GM10248 (cell line): ENCODE results near the gene AVPR2.

ENCODE experiments used
- CTCF ChIA-PET: fragments of 300-600 bp; sonication (Branson Sonifier 250); formaldehyde crosslinking; extraction: SDS; loops from one replicate; lab custom pipeline; 2021; ENCODE audit warnings: antibody characterized with exemption; lab: Yijun Ruan, JAX
- POLR2A ChIA-PET: fragments of 350-650 bp; sonication (Branson Sonifier 250); formaldehyde crosslinking; extraction: SDS; loops from one replicate; lab custom pipeline; 2020; ENCODE audit warnings: antibody characterized with exemption; lab: Yijun Ruan, JAX
- DNase-seq: peaks from one replicate; pipeline ENCODE4 v3.0.0; 2012; ENCODE audit errors: extremely low spot score
- TF ChIP-seq, protein P1 (sequence below): IDR thresholded peaks from 2 replicates; pipeline ENCODE4 v1.5.1; 2012; ENCODE audit warnings: mild to moderate bottlenecking, low read depth; ENCODE audit errors: extremely low read depth, missing control alignments, control extremely low read depth

AVPR2 gene

DNA sequence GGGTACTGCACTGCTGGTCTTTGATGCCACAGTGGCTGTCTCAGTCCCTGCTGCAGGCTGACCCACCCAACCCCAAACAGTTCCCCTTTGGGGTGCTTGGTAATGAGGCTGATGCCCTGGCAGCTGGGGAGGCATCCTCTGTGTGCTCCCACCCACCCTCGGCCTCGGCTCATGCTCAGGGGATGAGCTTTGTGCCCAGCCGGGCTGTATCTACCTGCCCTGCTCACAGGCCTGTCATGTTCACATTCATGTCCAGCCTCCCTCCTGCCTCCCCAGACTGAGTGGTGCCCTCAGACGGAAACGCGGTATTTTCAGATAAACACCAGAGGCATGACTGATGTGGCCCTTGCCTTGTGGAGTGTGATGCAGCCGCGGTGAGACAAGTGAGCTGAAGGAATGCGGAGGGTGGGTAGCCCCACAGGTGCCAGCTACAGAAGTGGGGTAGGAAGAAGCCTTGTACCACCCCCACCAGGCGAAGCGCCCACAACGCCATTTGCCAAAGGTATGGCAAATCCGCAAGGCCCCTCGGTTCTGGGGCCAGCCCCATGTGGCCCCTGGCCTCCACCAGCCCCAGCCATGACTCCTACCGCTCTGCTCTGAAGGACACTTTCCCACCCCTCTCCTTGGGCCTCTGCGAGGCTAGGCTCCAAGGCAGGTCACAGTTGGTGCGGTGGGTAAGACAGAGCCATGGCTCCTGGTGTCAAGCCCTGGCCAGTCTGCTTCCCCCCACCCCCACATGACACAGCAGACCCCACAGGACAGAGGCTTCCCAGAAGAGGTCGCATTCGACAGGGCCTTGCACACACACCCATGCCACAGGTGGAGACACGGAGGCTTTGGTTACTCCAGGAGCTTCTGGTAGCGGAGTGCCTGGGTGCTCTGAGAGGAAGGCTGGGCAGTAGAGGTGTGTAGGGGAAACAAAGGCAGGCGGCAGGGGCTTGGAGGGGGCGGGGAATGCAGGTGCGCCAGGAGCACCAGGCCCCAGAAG, 41.8 kb downstream of the AVPR2 start:
- no peak for DNase-seq
- TF ChIP-seq, protein P1, sequence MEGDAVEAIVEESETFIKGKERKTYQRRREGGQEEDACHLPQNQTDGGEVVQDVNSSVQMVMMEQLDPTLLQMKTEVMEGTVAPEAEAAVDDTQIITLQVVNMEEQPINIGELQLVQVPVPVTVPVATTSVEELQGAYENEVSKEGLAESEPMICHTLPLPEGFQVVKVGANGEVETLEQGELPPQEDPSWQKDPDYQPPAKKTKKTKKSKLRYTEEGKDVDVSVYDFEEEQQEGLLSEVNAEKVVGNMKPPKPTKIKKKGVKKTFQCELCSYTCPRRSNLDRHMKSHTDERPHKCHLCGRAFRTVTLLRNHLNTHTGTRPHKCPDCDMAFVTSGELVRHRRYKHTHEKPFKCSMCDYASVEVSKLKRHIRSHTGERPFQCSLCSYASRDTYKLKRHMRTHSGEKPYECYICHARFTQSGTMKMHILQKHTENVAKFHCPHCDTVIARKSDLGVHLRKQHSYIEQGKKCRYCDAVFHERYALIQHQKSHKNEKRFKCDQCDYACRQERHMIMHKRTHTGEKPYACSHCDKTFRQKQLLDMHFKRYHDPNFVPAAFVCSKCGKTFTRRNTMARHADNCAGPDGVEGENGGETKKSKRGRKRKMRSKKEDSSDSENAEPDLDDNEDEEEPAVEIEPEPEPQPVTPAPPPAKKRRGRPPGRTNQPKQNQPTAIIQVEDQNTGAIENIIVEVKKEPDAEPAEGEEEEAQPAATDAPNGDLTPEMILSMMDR, result no peak
- CTCF ChIA-PET, result interaction anchor here (0.8 to 10.9 kb wide), 14 partner anchors 8 to 588 kb away, joined by 3 to 187 read pairs (median 4); partner anchors contain the start of genes ARHGAP4, HCFC1, NAA10 and PLXNB3
- POLR2A ChIA-PET, result interaction anchor here (0.7 to 1.2 kb wide), 3 partner anchors 7 to 169 kb away, joined by 3 to 6 read pairs (median 3); no protein-coding TSS in a partner anchor

DNA sequence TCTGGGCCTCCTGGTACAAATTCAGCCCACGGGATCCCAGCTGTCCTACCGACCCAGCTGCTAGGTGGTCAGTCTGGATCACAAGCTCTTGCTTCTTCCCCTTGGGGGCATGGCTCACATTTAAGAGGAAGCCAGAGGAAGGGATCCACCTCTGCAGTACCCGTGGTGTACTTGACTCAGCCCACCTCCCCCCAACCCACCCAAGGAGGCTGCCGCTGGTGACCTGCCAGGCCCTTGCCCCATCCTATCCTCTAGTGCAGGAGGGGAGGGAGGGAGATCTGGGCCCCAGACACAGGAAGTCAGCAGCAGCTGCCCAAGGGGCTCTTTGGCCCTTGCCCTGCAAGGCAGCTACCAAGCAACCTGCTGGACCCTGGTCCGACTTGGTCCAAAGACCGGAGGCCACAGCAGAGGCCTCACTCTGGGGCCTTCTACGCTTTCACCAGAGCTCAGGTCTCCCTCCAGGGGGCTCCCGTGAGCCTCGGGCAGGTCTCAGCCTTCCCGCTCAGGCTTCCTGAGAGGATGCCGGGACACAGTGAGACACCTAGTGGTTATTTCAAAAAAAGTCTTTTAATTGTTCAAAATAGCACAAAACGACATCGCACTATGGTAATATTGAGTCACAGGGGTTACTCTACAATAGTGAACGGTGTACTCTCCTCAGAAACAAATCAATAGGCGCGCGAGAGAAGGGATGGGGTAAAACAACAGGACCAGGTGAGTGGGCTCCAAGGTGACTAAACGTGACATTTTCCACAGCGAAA, 42.7 kb downstream of the AVPR2 start:
- ChIA-PET CTCF (interaction anchor here (0.6 to 10.9 kb wide), 17 partner anchors 9 to 587 kb away, joined by 3 to 187 read pairs (median 4); partner anchors contain the start of genes ARHGAP4, HCFC1, NAA10 and PLXNB3), POLR2A (interaction anchor here (0.8 to 1.2 kb wide), 4 partner anchors 8 to 170 kb away, joined by 3 read pairs; no protein-coding TSS in a partner anchor)
- TF ChIP-seq, protein P1, result peak; percentile 68
- peak; percentile 86 for DNase-seq

DNA sequence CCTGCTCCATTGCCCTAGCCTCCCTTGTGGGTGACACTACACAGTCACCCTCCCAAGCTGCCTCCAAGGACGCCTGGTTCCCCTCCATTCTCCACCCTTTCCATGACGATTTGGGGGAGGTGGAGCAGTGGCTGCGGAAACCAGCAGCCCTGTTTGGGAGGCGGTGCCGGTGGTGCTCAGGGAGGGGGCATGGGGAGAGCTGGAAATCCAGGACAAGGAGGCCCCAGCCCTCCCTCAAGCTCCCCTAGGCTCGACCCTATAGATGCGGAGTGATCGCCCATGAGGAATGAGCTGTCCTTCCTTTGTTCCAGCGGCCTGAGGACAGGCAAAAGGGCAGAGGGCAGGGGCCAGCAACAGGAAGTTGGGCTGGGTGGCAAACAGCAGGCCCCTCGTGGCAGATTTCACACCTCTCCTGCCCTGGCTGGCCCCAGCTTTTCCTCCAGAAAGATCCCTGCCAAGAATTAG, 43.6 kb downstream of the AVPR2 start:
- no peak for DNase-seq
- ChIA-PET CTCF (interaction anchor here (1.1 to 10.9 kb wide), 6 partner anchors 10 to 185 kb away, joined by 3 to 187 read pairs (median 18); partner anchors contain the start of genes ARHGAP4, HCFC1 and PLXNB3), POLR2A (no interaction called here)
- TF ChIP-seq, protein P1, result no peak

DNA sequence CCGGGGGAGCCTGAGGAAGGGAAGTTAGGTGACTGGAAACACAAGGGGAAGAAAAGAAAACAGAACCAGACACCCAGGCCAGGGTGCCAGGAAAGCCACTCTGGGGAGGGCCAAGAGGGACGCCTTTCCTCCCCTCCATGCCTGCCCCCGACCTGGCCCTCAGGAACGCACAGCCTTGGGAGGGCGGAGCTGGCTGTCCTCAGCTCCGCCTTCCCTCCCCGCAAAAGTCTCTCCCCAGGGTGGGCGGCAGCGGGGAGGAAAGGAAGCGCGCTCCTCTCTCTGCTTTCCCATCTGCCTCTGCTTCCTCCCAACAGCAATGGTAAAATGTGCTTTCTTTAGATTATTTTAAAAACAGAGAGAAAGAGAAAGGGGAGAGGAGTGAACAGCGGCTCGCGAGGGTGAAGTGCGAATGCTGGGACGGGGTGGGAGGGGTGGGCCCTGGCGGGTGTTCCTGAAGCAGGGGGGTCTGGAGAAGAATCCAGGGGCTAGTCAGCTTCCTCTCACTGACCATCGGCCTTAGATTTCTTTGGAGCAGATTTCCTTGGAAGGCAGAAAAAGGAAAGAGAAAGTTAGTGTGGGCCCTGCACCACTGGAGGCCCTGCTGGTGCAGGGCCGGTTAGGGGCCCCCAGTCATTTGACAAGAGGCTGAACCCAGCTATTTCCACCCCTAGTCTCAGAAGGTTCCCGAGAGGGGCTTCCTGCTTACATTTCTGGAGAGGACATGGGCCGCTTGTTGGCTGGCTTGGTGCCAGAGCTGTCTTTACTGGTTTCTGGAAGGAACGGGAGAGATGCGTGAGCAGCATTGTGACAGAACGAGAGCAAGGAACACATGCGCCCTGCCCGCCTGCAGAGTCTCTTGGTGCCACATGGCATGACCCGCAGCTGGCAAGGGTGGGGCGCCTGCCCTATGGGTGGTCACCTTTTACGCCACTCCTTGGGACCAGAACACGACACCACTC, 44.7 kb downstream of the AVPR2 start:
- ChIA-PET CTCF (interaction anchor here (1.1 to 10.9 kb wide), 4 partner anchors 16 to 186 kb away, joined by 3 to 187 read pairs (median 72); partner anchors contain the start of genes ARHGAP4, HCFC1 and PLXNB3), POLR2A (no interaction called here)
- no peak for DNase-seq
- TF ChIP-seq, protein P1, result no peak

DNA sequence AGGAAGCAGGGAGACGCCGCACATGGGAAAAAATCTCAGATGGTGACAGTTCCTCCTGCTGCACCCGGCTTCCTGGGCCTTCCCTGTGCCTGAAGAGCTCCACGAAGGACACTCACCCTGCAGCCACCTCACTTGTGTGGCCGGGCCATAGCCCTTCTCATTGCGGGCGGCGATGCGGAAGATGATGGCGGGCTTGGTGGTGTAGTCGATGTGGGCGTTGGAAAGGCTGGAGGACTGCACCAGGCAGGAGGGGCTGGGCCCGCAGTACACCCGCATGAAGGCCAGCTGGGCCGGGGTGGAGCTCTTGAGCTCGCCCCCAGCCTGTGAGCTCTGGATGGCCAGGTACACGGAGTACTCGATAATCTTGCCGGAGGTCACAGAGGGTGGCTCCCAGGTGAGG, 45.7 kb downstream of the AVPR2 start:
- TF ChIP-seq, protein P1, result no peak
- DNase-seq, result no peak
- ChIA-PET CTCF (interaction anchor here (1.7 to 10.9 kb wide), 3 partner anchors 15 to 187 kb away, joined by 7 to 187 read pairs (median 137); partner anchors contain the start of genes ARHGAP4, HCFC1 and PLXNB3), POLR2A (no interaction called here)
